Measurements from ENCODE around the gene WNK2.

- TF ChIP-seq CTCF (IDR thresholded peaks at IDR 0.05; ENCODE audit: insufficient read depth, low read depth, low read length) (no peak), EZH2 (IDR thresholded peaks at IDR 0.05; ENCODE audit: insufficient read depth, low read length) (no peak)
Observed at GRCh38 chr9:93303806-93304573, 120.1 kb downstream of the WNK2 start.
